Measurements from ENCODE around the gene BRSK2.
"Not testable (repeated sequence)": the region's sequence is repeated elsewhere in the genome, so short reads cannot be mapped to it uniquely, and the experiment has no call there.

The BRSK2 gene

DNA sequence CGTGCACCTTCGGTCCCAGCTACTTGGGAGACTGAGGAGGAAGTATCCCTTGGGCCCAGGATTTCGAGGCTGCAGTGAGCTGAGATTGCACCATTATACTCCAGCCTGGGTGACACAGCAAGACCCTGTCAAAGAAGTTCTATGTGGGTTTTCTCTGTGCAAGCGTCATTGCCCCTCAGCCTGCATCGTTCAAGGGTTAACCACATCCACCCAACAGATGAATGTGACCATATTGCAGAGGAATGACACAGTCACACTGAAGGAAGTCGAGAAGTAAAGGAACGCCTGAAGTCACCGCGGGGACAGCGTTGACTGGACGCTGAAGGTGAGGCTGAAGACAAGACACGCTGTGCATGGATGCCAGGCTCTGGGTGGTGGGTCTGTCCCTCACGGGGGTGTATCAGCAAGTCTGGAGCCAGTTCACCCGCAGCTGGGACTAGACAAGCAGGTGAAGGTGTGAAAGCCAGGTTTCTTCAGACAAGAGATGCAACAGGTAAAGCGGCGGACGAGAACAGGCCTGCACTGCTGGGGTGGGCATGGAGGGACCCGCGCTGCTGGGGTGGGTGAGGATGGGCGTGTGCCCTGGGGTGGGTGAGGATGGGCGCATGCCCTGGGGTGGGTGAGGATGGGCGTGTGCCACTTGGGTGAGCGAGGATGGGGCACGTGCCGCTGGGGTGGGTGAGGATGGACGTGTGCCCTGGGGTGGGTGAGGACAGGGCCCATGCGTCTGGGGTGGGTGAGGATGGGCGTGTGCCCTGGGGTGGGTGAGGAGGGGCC lies 43.8 kb upstream of the BRSK2 start:
- no peak for DNase-seq (ENCODE audit: low read depth)
- H3K4me3 ChIP-seq (ENCODE audit: low read depth, low read length): no peak overlapping the region
- no peak for TF ChIP-seq CTCF (IDR thresholded peaks at IDR 0.05; ENCODE audit: low read depth, low read length, missing control alignments)

- DNase-seq (ENCODE audit: low read depth): no peak
- H3K4me3 ChIP-seq (ENCODE audit: low read depth, low read length): no peak overlapping the region
- TF ChIP-seq CTCF (IDR thresholded peaks at IDR 0.05; ENCODE audit: low read depth, low read length, missing control alignments): no peak
These were observed 42.9 kb upstream of the BRSK2 start for GRCh38 chr11:1346669-1347390.

DNA sequence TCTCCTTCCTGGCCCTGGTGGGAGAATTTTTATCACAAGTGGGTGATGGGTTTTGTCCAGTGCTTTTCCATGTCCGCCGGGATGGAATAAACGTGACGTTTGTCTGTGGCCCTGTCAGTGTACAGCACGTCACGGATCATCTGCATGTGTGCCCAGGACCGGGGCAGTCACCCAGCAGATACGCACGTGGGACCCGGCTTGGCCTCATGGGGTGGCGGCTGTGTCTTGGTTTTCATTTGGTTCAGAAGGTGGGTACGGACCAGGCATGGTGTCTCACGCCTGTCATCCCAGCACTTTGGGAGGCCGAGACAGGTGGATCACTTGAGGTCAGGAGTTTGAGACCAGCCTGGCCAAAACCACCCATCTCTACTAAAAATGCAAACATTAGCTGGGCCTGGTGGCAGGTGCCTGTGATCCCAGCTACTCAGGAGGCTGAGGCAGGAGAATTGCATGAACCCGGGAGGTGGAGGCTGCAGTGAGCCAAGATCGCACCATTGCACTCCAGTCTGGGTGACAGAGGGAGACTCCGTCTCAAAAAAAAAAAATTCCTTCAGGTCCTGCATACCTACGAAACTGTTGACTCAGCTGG lies 42.2 kb upstream of the BRSK2 start:
- H3K4me3 ChIP-seq (ENCODE audit: low read depth, low read length); DNase-seq (ENCODE audit: low read depth): not testable (repeated sequence)

- DNase-seq (ENCODE audit: low read depth): no peak
- no peak for TF ChIP-seq CTCF (IDR thresholded peaks at IDR 0.05; ENCODE audit: low read depth, low read length, missing control alignments)
- H3K4me3 ChIP-seq (ENCODE audit: low read depth, low read length): no peak overlapping the region
These were observed 41.5 kb upstream of the BRSK2 start for GRCh38 chr11:1348146-1348795.

- DNase-seq (ENCODE audit: low read depth): no peak
- no peak for TF ChIP-seq CTCF (IDR thresholded peaks at IDR 0.05; ENCODE audit: low read depth, low read length, missing control alignments)
- H3K4me3 ChIP-seq (ENCODE audit: low read depth, low read length): no peak overlapping the region
These were observed 40.9 kb upstream of the BRSK2 start for GRCh38 chr11:1348796-1349326.

GRCh38 chr11:1349327-1350041 lies 40.2 kb upstream of the BRSK2 start:
- no peak overlapping the region for H3K4me3 ChIP-seq (ENCODE audit: low read depth, low read length)
- TF ChIP-seq CTCF (IDR thresholded peaks at IDR 0.05; ENCODE audit: low read depth, low read length, missing control alignments): no peak
- no peak for DNase-seq (ENCODE audit: low read depth)

Measured in GM12864 (cell line).